ENCODE results near the gene NUDCD2. TPM values are rescaled to one million over a fixed set of nuclear protein-coding genes. Genes with fewer than 3 reads are reported as not detected.

NUDCD2 gene
- total and polyA plus RNA-seq, 2 donors (not counting 3 experiments of a cell fraction or from before 2014, with no cell fraction given): 3.9 to 50.3 TPM

- intact Hi-C loops (cut with micrococcal nuclease): loop anchor here (5.0 kb wide), 1 partner anchor 696 kb away; no protein-coding TSS in a partner anchor
- no peak for FAIRE-seq
Measured at GRCh38 chr5:163506726-163507125, 46.8 kb upstream of the NUDCD2 start.

More at GRCh38 chr5:163506726-163507125, 46.8 kb upstream of the NUDCD2 start:
- H3K79me2 ChIP-seq (ENCODE audit: control insufficient read depth, insufficient read depth, low read length): peaks cover 60% of the 10 kb centered on the region
- BruUV-seq (replicated peaks): no TSS peak
- H3K36me3 ChIP-seq (ENCODE audit: control insufficient read depth in 2 of 2, extremely low read depth in 1 of 2, insufficient read depth in 2 of 2, low read length in 2 of 2): peaks cover under 1 to 2% of the 10 kb centered on the region in 2 experiments
- peak overlapping the region; percentile 97 for H3K4me2 ChIP-seq (ENCODE audit: insufficient read depth, low read length)
- H3K9me1 ChIP-seq (replicated peaks; ENCODE audit: control insufficient read depth, extremely low read depth, insufficient read depth, low read length): no peaks in the 10 kb centered on the region
- dilution Hi-C loops (cut with MboI; ENCODE audit: extremely low pct_ligation_motif_present, low sequenced_read_pairs): no loop called here
- peaks cover 4% of the 10 kb centered on the region for H4K20me1 ChIP-seq (replicated peaks; ENCODE audit: control insufficient read depth, extremely low read depth, insufficient read depth, low read length)
- ChIA-PET CTCF (no interaction called here), POLR2A (no interaction called here)
- no peaks in the 10 kb centered on the region for H3K27me3 ChIP-seq (ENCODE audit: control insufficient read depth in 2 of 2, insufficient read depth in 2 of 2, low read length in 2 of 2)
- peak overlapping the region; percentile 59 to 98 (median 72) for H3K4me3 ChIP-seq (replicated peaks in 1 of 3; ENCODE audit: insufficient read depth in 1 of 3, low read depth in 1 of 3, low read length in 3 of 3)
- no peaks in the 10 kb centered on the region for H3K9me3 ChIP-seq (replicated peaks; ENCODE audit: control insufficient read depth, insufficient read depth, low read length)
- peak overlapping the region; percentile 84 for H3K9ac ChIP-seq (replicated peaks; ENCODE audit: extremely low read depth, insufficient read depth, low read length)
- H3K4me1 ChIP-seq (ENCODE audit: control insufficient read depth, extremely low read depth, insufficient read depth, low read length): peaks cover 37% of the 10 kb centered on the region
- TF ChIP-seq MYC (IDR thresholded peaks at IDR 0.05; ENCODE audit: low read depth, low read length) (no peak), FOS (IDR thresholded peaks at IDR 0.05; ENCODE audit: borderline replicate concordance, insufficient read depth, low read length) (no peak), POLR2A (IDR thresholded peaks at IDR 0.05; ENCODE audit: low read depth, low read length) (no peak), POLR2AphosphoS5 (IDR thresholded peaks at IDR 0.05; ENCODE audit: insufficient read depth, low read depth, low read length) (no peak), GATA2 (IDR thresholded peaks at IDR 0.05; ENCODE audit: insufficient read depth, insufficient read length, low read depth, low read length) (no peak), EZH2 (IDR thresholded peaks at IDR 0.05; ENCODE audit: borderline replicate concordance, low read depth, low read length, severe bottlenecking) (no peak), JUN (IDR thresholded peaks at IDR 0.05; ENCODE audit: borderline replicate concordance, insufficient read depth, insufficient read length, low read depth) (no peak)
- TF ChIP-seq, protein P1, sequence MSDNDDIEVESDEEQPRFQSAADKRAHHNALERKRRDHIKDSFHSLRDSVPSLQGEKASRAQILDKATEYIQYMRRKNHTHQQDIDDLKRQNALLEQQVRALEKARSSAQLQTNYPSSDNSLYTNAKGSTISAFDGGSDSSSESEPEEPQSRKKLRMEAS (IDR thresholded peaks at IDR 0.05; ENCODE audit: insufficient read depth, insufficient read length): no peak
- TF ChIP-seq, protein P2, sequence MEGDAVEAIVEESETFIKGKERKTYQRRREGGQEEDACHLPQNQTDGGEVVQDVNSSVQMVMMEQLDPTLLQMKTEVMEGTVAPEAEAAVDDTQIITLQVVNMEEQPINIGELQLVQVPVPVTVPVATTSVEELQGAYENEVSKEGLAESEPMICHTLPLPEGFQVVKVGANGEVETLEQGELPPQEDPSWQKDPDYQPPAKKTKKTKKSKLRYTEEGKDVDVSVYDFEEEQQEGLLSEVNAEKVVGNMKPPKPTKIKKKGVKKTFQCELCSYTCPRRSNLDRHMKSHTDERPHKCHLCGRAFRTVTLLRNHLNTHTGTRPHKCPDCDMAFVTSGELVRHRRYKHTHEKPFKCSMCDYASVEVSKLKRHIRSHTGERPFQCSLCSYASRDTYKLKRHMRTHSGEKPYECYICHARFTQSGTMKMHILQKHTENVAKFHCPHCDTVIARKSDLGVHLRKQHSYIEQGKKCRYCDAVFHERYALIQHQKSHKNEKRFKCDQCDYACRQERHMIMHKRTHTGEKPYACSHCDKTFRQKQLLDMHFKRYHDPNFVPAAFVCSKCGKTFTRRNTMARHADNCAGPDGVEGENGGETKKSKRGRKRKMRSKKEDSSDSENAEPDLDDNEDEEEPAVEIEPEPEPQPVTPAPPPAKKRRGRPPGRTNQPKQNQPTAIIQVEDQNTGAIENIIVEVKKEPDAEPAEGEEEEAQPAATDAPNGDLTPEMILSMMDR (IDR thresholded peaks at IDR 0.05; ENCODE audit: extremely low read depth in 1 of 2, insufficient read depth in 1 of 2, low read depth in 1 of 2, low read length in 2 of 2): no peak
- DNase-seq (ENCODE audit: low read depth, low spot score): peak; percentile 55
- H3K27ac ChIP-seq (ENCODE audit: insufficient read depth, low read depth, low read length): peak overlapping the region; percentile 70
- no peak overlapping the region for H2AFZ ChIP-seq (ENCODE audit: low read depth, low read length)

Measured in endothelial cell of umbilical vein (primary cell).